ENCODE data around the gene NFE2.
"Not testable (repeated sequence)": the region's sequence is repeated elsewhere in the genome, so short reads cannot be mapped to it uniquely, and the experiment has no call there.

The NFE2 gene

DNA sequence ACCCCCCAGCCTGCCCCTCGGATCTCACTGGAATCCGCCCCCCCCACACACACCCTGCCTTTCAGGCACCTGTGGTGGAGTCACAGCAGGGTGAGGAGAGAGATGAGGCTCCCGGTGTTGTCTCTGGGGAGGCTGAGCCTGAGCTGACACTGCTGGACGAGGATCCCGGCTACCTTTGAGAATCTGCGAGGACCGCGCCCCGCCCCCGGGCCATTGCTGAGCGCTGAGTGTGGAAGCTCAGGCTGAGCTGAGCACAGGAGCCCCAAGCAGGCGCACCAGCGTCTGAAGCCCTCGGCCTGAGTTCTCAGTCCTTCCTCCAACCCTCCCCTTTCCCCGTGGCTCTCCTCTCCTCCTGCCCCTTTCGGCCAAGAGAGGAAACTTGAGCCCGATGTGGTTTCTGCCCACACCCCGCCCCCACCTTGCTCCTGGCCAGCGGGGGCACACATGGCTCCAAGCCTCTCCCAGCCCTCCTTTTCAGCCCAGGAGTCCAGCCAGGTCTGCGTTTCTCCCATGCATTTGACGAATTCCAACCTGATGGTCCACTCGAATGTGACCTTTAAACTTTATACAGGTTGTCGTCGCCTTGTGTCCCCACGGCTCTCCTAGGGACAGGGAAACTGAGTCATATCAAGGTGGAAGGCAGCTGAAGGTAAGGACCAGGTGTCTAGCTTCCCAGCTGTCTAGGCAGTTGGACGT, at the start of gene NFE2:
Gene NFE2 (minus strand): TSS at position 284 of the 696 bp plus-strand sequence. CDS start 5,767 bp downstream, outside the sequence.
- no peak for DNase-seq (ENCODE audit: low spot score)

DNA sequence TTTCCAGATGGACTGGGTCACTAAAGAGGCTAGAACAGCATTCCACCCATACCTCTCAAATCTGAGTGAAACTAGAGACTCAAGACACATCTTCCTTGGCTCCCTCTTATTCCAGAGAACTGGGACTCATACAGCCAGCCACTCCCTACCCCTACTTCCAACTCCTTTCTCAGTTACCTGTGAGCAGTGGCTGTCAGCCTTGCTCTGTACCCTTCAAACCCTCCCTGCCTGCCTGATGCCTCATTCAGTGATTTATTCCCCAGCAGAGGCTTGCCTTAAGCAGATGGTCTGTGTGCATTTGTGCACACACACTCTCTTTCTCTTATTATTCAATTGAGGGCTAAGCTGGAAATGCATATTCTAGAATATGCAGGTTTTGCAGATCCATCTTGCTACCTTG, 48.9 kb upstream of the NFE2 start:
- no peak for DNase-seq (ENCODE audit: low spot score)

DNA sequence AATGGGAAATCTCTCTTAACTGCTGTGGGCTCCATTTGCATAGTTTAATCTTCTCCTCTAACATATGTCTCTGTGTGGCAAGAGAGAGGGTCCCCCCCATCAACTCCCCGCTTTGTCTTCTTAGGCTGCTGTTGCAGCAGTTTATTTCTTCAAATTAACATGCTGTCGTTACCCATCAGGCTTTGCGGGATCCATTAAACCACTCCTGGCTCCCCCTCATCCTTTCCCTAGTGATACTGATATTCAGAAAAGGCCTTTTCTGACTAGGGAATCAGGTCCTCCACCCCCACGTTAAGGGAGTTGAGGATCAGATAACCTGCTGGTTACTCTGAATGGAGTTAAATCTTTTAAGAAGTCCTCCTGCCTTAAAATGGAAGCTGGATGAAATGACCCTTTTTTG, 48.2 kb upstream of the NFE2 start:
- no peak for DNase-seq (ENCODE audit: low spot score)

DNA sequence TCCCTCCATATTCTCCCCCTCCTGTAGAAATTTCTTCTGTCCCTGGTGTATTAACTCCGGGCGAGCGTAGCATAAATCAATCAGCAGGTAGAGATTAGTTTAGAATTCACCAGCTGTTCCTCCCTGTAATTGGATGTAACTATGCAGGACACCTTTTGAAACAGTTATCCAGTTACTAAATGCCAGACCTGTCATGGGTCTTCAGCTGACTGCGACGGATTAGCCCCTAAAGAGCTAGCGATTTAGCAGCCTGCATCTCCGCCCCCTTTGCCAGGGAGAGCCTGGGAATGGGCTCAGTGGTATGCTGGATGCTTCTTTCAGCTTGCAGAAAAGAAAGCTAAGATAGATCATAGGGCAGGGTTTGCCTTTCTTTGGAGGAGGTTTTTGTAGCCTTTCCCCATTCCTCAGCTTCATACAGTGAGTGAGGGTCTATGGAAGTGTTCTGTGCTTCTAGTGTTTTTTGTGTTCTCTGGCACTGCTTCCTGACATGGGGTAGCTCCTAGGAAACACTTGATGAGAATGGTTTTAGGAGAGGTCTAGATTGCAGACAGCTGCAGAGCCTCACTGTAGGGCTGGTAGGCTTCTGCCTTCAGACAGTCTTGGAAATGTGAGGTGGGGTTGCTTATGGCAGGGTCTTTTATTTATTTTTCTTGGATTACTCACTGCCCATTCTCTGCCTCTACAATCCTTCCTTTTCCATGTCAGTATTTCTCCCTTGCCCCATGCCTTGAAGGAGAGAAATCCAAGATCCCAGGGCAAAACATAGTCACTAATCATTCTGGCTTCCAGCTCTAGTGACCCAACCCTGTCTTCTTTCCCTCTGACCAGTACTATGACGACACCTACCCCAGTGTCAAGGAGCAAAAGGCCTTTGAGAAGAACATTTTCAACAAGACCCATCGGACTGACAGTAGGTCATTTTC, 40.8 kb upstream of the NFE2 start:
- DNase-seq (ENCODE audit: low spot score) = no peak

DNA sequence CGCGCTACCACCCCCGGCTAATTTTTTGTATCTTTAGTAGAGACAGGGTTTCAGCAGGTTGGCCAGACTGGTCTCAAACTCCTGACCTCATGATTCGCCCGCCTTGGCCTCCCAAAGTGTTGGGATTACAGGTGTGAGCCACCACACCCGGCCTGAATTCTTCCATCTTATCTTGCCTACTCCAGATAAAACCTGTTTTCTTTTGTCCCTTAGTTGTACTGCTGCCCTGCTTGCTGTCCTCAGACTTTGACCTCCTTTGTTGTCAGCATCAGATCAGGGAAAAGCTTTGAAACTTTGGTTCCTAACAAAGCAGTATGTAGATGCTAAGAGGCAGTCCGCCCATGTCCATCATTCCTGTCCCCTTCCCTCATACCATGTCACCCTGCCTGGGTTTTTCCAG, 40.0 kb upstream of the NFE2 start:
- DNase-seq (ENCODE audit: low spot score) = no peak

DNA sequence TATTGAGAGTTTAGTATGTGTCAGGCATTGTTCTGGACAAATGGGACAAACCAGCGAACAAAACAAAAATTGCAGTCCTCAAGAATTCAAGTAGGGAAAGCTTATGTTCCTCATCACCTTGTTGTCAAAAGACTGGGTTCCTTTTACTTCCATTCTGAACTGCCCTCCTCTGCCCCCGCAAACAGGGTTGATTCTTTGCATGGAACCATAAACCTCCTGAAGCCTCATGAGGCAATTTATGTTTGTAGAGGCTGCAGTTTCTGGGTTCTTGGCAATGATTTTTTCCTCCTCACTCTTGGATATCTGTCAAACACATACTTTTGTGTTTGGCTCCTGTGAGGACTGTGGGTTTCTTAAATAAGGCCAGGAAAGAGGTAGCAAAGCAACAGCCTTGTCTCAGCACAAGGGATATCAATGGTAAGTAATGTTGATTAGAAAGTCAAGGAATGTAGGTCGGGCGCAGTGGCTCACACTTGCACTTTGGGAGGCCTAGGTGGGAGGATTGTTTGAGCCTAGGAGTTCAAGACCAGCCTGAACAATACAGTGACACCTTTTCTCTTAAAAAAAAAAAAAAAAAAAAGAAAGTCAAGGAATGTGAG, 38.0 kb upstream of the NFE2 start:
- DNase-seq (ENCODE audit: low spot score) = no peak

DNA sequence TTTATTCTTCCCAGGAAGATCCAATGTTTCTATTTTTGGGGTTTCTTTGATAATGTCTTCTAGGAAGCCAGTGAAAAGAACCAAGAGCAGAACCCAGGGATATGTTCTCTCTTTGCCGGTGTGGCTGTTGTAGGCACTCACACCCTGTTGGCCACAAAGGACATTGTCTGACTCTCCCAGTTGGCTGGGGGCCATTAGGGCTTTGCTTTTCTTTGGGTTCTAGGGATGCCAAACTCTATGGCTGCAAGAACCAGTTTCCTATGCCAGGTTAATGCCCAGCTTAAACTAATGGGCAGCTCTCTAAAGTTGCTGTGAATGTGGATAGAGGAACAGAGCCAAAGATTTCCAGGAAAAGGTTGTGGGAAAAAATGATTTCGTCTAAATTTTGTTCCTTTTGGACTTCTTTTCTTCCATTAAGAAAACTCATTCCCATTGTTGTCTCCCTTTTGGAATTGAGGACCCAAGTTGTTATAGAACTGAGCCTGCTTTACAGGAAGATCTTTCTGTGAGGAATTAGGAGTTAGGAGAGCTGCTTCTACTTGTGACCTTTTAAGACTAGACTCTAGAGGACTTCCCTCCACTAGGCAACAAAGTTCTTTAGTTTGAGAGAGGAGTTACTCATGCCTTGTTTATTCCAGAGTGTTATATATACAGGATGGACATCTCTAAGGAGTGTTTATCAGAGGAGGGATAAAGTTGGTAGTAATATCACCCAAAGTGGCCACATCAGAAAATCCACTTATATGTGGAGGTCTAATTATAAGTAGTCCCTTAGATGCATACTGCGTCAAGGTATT, 37.2 kb upstream of the NFE2 start:
- DNase-seq (ENCODE audit: low spot score) = no peak

DNA sequence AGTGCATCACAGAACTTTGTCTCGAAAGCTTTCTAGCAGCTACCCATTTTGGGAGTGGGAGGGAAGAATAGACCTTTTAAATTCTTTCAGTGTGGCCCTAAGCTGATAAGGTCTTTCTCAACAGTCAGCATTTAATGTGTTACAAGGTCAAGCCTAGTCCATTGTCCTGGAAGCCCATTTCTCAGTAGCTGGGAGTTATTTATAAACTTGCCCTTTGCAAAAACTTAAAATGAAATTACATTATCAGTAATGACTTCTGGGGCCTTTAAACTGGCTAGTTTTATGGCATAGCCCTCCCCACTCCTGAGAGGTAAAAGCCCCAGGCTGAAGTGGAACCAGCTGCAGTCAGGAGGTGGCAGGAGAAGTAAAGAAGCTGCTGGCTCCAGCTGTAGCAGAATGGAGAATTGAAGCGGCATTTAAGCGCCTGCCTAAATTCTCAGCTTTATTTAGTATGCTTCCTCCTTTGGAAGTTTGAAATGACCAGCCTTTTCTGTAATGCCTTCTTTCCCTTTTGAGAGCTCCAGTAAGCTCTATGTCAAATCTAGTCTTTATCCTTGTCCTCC, 36.5 kb upstream of the NFE2 start:
- DNase-seq (ENCODE audit: low spot score) = no peak

DNA sequence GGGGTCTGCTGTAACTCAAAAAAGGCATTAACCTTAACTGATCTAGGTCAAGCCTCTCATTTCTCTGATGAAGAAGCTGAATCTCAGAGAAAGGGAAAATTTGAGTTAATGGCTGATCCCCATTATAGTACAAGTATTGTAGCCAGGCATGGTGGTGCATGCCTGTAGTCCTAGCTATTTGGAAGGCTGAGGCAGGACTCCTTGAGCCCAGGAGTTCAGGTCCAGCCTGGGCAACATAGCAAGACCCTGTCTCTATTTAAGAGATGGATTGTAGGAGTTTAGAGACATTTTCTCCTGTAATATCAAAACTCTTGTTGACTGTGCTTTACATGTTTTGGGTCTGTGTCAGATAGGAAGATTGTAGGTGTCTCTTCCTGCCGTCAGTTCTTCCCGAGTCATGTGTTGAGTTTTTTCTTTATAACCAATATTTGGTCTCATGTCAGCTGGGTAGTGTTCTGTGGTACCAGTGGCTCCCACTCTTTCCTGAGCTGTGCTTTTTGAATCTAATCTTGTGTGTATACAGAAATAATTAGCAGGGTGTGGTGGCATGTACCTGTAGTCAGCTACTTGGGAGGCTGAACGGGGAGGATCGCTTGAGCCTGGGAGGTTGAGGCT, 32.7 kb upstream of the NFE2 start:
- no peak for DNase-seq (ENCODE audit: low spot score)

DNA sequence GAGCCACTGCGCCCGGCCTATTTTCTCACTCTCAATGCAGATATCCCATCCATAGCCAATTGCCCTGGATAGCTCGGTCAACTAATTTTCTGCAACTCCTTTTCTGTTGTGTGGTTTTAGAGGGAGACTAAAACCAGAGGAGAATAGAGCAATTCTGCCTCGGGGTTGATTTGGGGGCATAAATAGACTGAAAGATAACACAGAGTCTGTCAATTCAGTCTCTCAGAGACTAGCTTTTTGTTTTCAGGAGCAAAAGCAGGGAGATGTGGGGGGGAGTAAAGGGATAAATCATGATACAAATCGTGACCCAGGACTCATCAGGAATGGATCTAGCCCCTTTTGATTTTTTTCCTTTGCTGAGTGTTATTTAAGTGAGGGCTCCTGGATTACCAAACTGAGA, 30.6 kb upstream of the NFE2 start:
- DNase-seq (ENCODE audit: low spot score) = no peak

DNA sequence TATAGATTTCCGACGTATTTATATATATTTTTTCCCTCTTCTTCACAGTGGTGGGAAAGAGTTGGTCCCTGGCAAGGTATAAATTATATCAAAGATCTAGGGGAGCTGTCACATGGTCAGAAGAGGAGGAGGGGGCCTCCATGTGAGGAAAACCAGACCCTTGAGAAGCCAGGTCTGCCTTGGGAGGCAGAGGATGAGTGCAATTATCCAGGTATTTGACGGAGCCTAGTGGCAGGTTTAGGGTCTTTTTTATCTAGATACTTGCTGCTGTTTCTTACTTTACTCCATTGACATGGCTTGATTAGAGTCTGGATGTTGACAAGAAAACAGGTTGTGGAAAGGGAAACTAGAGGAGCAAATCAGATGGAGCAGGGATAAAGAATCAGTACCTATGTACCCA, 29.6 kb upstream of the NFE2 start:
- DNase-seq (ENCODE audit: low spot score) = no peak

DNA sequence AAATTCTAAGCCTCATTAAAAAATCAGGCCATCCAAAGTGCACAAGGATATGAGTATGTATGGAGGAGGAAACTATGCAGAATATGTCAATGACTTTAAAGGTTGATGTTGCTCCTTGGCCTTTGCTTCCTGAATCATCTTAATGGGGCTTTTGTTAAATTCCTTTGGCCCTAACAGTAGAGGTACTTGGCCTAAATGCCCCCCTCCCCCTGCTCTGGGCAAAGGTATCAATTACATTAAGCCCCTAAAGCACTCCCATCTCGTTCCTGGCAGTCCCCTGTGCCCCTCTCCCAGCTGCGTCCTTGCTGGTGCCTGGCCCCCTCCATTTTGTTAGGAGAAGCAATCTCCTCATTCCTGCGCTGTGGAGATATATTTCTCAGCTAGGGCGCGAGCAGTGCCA, 28.9 kb upstream of the NFE2 start:
- DNase-seq (ENCODE audit: low spot score) = no peak

DNA sequence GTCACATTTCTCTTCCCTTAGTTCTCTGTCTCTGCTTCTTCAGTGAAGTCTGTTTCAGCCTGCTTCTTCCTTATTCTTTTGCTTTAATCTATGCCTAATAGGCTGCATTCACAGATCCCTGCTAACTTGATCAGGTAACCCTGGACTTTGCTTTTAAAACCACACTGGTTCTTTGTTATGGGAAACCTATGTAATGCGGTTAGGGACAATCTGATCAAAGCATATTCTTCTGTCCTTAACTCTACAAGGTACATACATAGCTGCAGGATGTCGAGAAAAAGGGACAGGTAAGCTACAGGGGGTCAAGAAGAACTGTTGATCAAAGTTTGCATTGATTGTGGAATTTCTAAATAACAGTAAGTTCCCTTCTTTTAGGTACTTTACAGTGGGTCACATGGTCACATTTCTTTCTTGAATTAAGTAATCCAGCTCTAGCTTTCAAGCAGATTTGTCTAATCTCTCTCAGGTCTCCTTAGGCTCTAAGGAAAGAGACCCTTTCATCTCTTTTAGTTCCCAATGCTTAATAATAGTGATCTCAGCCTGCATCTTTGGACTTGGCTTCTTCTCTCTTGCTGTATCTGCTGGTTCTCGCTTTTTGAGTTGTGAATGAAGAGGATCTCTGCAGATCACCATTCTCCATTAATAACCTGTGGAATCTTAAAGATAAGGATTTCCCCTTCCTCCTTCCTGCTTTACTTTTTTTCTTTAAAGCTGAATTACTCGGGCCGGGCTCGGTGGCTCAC, 28.0 kb upstream of the NFE2 start:
- DNase-seq (ENCODE audit: low spot score) = no peak

DNA sequence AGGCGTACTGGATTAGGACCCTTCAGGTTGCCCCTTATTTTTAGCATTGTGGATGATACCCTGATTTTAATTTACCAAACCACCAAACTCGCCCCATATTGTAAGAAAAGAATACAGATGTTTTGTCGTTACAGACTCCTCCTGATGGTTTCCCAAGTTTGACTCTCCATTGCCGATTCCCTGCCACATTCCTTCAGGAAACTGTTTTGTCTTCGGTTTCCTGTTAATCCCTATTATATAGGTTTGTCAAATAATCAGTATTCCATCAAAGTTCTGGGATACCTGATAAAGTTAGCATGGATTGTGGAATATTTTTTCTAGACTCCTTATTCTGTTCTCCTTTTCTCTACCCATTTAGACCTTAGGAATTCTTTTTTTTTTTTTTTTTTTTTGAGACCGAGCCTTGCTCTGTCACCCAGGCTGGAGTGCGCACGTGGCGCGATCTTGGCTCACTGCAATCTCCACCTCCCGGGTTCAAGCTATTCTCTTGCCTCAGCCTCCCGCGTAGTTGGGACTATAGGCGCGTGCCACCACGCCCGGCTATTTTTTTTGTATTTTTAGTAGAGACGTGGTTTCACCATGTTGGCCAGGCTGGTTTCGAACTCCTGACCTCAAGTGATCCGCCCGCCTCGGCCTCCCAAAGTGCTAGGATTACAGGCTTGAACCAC, 24.8 kb upstream of the NFE2 start:
- not testable (repeated sequence) for DNase-seq (ENCODE audit: low spot score)

DNA sequence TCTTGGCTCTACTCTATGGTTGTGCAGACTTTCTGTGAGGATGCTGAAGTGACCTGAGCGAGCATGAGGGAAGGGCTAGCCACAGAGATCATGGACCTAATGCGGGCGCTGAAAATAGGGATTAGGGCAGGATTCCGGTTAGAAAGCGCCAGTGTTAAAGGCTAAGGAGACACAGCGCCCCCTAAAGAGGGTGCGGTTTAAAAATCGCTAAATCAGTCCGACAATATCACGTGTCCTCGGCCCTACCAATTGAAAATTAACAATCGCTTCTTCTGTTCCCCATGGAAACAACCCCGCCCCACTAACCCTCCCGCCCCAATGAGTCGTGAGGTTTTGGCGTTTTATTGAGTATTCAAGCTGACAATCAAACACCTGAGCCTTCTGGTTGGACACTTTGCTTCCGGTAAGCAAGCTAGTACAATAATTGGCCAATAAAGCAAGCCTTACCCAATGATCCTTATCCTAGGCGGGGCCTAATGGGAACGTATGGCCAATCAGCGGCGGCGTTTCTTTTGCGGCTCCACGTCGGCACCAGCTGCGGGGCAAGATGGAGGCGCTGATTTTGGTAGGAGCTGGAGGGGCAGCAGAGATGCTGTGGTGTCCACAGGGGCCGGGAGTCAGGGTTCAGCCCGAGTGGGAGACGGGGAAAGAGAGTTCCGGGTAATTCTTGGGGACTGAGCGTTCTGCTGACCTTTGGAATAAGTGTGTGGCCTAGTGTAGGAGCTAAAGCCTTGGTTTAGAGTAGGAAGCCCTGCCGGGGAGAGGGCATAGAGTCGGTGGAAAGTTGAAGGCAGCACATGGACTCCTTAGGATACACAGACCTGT, 24.0 kb upstream of the NFE2 start, which contains the start of gene COPZ1:
Gene COPZ1 (plus strand): TSS at position 515 of the 825 bp plus-strand sequence. CDS start 33 bp downstream, at position 548.
- peak; percentile 98 for DNase-seq (ENCODE audit: low spot score)

DNA sequence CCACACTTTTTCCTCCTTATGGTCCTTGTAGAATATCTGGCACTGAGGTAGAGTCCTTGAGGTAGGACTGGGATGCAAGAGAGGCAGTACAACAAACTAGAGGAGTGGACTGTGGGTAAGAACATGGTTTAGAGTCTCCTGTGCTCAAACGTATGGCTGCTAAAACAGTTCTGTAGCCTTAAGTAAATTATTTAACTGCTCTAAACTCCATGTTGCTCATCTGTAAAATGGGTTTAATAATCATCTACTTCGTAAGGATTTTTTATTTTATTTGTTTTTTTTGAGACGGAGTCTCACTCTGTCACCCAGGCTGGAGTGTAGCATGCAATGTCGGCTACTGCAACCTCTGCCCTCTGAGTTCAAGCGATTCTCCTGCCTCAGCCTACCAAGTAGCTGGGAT, 20.5 kb upstream of the NFE2 start:
- no peak for DNase-seq (ENCODE audit: low spot score)

DNA sequence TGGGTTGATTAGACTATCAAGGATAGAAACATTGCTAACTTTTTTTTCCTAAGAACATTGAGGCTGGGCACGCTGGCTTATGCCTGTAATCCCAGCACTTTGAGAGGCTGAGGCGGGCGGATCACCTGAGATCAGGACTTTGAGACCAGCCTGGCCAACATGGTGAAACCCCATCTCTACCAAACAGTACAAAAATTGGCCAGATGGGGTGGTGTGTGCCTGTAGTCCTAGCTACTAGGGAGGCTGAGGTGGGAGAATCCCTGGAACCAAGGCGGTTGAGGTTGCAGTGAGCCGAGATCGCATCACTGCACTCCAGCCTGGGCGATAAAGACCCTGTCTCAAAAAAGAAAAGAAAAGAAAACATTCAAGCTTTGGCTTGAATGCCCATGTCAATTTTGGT, 11.5 kb upstream of the NFE2 start:
- not testable (repeated sequence) for DNase-seq (ENCODE audit: low spot score)

DNA sequence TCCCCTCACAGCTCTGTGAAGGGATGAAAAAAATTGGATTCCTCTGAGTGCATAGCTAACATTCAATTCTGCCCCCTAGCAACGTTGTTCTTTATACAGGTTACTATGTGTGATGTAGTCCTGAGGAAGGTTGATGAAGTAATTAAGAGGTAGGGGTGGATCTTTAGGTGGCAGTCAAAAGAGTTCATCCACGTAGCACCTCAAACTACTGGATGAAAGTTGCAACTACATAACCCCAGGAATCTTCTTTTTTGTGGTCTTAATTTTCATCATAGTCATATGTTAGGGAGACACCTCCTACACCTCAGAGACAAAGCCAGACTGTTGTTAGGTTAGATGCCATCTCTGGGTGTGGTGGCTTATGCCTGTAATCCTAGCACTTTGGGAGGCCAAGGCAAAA, 10.2 kb upstream of the NFE2 start:
- DNase-seq (ENCODE audit: low spot score) = no peak
